Skin epidermis (tissue), 12 donors: Measurements from ENCODE around the gene RERG.

ENCODE experiments used
- H3K27ac ChIP-seq, 21 experiments: fragments of 200-600 bp; sonication (generic) in 11 of 21; one replicate each; pipeline ENCODE4 v1.5.0; 2020; ENCODE audit warnings: mild to moderate bottlenecking in 3 of 21, inconsistent platforms in 2 of 21, moderate library complexity in 2 of 21
- H3K4me3 ChIP-seq, 7 experiments: fragments of 200-600 bp; sonication (generic) in 2 of 7; one replicate each; pipeline ENCODE4 v1.5.0; 2020; ENCODE audit warnings: inconsistent platforms in 2 of 7, mild to moderate bottlenecking in 2 of 7, moderate library complexity in 1 of 7

The RERG gene

DNA sequence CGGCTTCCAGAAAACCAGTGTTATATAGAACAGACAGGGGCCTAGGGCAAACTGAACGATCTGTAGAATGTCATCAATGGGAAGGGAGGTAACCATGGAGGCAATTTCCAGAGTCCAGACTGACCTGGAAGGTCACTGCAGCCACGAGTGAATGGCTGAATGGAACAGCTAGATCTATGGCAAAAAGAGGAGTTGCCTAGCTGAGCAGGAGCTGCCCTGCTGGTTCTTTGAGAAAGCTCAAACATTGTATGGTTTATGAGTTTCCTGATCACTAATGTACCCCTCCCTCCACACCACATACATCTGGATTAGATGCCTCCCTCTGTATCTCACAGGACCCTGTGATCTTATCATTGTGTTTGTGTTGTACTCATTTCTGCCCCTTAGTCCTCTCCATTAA lies 1.0 kb upstream of the RERG start:
- H3K27ac ChIP-seq = no peak overlapping the region
- H3K4me3 ChIP-seq = no peak overlapping the region

DNA sequence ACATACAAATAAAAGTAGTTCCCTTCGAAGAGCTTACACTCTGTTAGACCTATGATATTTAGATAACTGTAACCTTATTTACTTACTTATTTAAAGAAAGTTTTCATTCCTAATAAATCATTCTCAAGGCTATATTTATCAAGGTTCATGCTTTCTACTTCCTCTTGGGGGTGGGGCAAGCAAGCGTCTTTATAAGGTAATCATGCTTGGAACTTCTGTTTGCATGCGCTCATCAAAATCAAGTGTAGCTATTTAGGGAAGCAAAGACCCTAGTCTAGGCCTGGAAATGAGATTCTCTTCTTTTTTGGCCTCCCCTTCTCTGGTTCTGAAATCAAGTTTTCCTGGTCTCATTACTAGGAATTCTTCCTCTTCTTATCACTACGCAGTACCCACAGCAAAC lies 766 bp downstream of the RERG start:
- Histone ChIP-seq H3K27ac (peak overlapping the region in 12 of 21 experiments; percentile 25 to 74 (median 66)), H3K4me3 (peak overlapping the region in 5 of 7 experiments; percentile 33 to 55 (median 43))

DNA sequence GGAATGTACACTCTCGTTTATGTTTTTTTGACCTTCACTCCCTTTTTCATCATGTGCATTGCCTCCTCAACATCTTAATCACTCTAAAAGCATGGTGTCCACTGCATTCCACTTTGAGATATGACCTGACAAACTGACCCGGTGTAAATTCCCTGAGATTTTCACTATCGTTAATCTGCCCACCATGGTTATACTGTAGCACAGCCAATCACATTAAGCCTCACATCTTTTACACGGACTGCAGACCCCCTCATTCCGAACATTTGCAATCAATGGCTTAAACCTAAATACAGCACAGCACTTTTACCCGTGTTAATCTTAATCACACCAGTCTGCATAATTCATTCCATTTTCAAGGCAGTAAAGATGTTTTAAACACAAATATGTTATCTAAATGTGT lies 2.4 kb downstream of the RERG start:
- no peak overlapping the region for H3K4me3 ChIP-seq
- peak overlapping the region in 2 of 21 experiments; percentile 14 to 20 for H3K27ac ChIP-seq

DNA sequence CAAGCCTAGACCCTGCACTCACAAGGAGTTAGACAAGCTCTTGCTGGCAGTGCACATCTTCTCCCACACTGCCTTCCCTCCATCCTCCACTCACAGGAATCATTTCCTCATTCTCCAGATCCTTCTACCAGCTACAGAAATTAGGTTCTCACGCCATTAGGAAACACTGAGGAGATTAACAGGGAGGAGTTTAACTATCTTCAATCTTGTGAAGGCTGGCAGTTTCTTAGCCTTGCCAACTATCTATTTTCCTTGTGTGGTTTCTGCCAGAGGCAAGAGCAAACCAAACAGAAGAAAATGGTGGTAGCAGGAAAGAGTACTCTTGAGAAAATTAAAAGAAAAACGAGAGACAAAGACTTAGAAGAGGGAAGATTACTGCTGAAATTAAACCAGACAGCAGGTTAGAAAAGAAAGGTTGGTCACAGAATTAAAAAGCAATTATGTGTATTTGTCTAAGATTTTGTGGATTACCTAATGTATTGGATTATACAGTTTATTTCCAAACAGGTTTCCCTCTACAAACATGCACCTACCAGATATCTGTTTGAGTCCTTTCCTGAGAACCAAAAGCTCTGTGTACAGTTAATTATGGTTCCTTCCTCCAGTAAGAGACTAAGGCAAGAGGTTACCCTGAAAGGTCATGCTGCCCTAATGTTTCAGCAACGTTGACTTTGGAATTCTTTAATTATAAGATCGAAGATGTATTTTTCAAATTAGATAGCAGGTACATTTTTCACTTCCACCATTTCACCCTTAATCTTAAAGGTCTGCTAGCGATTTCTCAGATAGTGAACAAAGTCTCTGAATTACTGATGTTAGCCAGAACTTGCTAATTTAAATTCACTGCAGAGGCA lies 5.0 kb downstream of the RERG start:
- H3K4me3 ChIP-seq = no peak overlapping the region
- peak overlapping the region in 10 of 21 experiments; percentile 2 to 55 (median 34) for H3K27ac ChIP-seq

DNA sequence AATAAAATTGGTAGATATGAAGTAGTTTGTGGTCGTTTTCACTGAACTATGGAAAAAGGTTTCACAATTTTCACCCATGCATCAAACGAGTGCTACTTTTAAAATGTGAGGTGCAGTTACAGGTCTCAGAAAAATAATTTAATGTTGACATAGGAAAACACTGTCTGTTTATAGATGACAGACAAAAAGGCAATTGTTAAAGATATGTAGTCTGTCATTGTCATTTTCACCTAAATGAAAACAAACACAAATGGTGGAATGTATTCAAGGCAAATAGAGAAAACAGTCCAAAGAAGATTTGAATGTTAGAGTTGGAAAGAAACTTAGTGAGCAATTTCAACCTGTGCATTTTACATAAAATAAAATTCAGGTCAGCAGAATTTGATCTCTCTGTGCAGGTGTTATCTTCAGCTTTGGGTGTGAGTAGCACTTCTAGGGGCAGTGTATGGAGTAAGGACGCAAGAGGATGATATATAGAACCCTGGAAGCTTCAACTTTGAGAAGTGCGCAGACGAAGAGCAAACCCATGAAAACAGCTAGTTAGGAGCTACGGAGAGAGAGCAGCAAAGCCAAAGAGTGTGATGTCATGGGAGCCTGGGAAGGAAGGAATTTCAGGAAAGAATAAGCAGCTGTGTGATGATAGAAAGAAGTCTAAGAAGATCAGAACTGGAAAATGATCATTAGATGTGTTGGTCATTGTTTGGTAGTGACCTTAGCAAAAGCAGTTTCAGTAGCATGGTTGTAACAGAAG lies 6.2 kb downstream of the RERG start:
- Histone ChIP-seq H3K4me3 (no peak overlapping the region), H3K27ac (peak overlapping the region in 5 of 21 experiments; percentile 11 to 55 (median 45))

DNA sequence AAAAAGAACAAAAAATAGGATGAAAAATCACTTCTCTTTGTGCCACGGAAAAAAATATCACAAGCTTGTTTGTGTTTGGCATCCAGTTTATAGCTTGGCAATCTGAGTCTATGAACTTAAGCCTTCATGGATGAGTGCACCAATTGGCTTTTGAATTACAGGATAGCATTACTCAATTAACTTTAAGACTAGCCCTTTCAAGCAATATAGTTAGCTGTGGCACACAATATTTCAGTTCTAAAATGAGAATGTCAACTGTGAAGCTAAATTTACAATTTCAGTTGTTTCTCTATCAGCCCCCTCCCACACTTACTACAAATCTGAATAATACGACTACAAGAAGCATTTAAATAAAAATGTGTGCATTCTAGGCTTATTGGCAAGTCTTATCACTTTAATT lies 8.3 kb downstream of the RERG start:
- Histone ChIP-seq H3K4me3 (no peak overlapping the region), H3K27ac (no peak overlapping the region)

DNA sequence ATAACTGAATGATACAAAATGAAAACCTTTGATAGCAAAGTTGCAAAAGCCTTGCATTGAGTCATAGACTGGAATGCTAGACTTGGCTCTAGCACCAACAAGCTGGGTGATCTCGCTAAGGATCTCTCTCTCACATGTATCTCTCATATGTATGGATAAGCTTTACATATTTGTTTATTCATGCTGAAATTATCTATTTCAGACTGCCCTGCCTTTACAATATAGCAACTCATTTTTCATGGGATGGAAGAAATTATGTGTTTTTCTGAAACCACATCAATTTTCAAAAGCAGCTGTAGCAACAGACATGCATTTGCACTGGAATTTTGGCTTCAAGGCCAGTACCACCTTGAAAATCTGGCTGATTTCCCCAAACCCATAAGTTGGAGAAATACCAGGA lies 11.4 kb downstream of the RERG start:
- no peak overlapping the region for H3K4me3 ChIP-seq
- H3K27ac ChIP-seq = peak overlapping the region in 7 of 21 experiments; percentile 1 to 63 (median 51)

DNA sequence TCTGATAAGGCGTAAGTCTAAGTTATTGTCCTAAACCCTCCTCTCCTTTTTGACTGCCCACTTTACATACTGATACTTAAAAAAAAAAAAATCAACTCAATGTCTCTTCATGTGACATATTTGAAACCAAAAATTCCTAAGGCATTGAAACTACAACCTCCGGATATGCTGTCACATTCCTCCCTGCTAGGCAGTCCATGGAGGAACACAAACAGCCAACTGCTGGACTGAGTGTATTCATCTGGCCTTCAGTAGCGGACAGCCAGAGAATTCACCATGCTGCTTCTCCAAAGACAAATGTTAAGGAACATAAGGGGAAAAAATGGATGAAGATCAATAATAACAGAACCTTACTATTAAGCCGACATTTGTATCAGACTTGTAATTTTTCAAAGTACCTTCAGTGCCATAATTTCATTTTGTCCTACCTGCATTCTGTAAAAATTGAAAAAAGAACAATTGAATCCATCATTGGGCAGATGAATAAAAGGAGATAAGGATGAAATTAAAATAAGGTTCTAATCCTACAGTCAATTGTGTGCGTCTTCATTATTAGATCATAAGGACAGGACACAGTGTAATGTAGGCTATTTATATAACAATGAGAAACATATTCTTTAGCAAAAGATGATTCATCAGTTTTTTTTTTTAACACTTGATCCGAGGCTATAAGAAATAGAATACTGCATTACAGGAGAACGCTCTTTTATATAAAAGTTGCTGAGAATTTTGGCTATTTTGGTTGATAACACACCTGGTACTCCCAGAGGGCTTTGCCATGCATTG lies 12.2 kb downstream of the RERG start:
- Histone ChIP-seq H3K27ac (peak overlapping the region in 13 of 21 experiments; percentile 1 to 63 (median 33)), H3K4me3 (no peak overlapping the region)

DNA sequence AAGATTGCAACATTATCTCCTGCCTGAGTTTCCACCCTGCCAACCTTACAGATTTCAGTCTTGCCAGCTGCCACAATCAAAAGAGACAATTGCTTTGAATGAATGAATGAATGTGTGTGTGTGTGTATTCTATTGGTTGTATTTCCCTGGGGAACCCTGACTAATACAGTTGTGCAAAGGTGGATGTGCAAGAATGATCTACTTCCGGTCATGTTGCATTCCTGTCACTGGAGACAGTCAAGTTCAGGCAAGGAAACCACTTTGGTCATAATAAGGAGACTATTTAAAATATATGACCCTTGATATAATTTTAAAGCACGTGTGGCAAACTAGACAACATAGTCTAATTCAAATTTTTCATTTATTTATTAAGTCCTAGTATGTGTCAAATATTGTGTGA lies 13.1 kb downstream of the RERG start:
- no peak overlapping the region for H3K4me3 ChIP-seq
- H3K27ac ChIP-seq = peak overlapping the region in 5 of 21 experiments; percentile 31 to 61 (median 33)

DNA sequence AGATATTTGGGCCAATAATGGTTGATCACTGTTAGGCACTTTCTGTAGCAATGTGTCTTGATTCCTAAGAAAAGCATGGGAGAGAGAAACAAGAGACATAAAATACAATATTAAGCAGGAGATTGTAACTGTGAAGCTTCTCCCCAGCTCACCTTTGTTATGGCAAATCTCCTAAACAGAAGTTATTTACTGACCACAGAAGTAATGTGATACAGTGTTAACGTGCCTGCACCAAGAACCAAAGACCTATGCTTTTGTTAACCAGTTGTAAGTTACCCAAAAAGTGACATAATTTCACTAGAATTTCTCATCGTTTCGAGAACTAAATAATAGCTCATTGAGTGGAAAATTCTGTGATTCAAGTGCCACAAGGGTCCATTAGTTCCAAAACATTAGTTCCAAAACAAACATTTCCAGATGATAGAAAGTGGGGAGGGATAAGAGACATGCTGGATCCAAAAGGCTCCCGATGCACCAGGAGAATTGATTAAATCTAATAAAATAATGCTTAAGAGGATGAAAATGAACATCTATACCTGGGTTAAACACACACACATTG lies 14.3 kb downstream of the RERG start:
- no peak overlapping the region for H3K4me3 ChIP-seq
- peak overlapping the region in 5 of 21 experiments; percentile 12 to 40 (median 30) for H3K27ac ChIP-seq

DNA sequence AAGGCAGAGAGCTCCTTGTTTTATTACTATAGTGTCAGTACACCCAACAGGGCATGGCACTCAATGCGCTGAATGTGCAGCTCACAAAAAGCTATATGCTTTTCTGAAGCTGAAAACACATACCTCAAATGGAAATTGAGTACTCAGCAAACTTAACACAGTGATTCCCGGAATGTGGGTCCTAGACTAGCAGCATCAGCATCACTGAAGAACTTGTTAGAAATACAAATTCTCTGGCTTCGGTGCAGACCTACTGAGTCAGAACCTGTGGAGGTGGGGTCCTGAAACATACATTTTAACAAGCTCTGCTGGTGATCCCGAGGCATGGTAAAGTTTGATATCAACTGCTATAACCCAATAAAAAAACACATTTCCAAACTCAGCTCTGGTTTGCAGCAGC lies 14.9 kb downstream of the RERG start:
- Histone ChIP-seq H3K4me3 (no peak overlapping the region), H3K27ac (peak overlapping the region in 4 of 21 experiments; percentile 3 to 40 (median 8))

DNA sequence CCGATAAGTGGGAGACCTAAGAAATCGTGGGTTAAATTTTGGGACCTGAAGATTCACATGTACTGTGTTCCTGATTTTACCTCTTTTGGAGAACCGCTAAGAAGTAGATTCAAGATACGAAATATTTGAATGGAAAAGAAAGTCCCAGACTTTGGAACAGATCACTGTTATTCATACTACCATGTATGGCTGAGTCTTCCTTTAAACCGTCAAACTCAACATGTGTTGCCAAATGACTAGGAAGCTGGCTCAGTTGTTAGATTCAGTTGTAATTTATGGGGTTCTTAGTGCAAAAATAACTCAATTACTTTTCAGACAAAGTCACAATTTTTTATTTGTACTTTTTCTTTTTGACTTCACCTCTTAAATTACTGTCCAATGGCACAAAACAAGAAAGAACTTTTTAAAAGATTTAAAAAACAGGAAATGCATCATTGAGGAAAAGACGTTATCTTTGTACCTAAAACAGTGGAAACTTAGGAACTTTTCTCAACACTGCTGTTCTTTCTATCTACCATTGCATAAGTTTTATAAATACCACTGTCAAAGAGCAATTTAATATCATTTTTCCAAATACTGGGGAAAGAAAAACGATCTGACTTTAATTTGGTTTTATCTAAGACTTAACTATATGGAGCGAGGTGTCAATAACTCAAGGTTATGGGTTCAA lies 15.7 kb downstream of the RERG start:
- Histone ChIP-seq H3K4me3 (no peak overlapping the region), H3K27ac (peak overlapping the region in 3 of 21 experiments; percentile 3 to 39 (median 12))

DNA sequence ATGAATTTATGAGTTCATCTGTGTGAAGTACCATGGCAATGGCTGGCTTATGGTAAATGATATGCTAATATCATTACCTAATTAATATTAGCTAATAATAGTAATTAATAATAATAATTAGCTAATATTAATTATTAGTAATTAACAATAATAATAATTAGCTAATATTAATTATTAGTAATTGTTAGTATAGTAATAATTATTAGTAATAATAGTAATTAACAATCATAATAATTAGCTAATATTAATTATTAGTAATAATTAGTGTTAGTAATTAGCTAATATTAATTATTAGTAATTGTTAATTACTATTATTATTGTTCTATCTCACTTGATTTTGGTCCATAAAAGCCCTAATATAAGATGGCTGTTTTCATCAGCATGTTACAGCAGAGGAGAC lies 19.8 kb downstream of the RERG start:
- no peak overlapping the region for H3K4me3 ChIP-seq
- no peak overlapping the region for H3K27ac ChIP-seq

DNA sequence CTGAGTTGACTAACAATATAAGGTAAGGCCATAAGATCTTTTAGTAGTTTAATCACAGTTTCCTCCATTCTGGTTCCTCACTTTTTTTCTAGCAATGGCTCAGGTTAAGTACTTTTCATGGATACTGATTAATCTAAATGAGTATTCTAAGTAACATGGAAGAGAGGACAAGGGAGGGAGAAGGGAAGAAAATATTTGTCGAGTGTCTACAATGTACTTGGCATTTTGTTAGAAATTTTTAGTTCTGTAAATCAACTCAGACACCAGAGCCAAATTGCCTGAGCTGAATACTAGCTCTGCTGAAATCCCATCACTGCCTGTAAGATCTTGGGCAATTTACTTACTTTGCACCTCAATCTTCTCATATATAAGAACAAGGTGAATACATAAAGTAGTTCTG lies 20.2 kb downstream of the RERG start:
- no peak overlapping the region for H3K4me3 ChIP-seq
- peak overlapping the region in 1 of 21 experiments; percentile 30 for H3K27ac ChIP-seq

DNA sequence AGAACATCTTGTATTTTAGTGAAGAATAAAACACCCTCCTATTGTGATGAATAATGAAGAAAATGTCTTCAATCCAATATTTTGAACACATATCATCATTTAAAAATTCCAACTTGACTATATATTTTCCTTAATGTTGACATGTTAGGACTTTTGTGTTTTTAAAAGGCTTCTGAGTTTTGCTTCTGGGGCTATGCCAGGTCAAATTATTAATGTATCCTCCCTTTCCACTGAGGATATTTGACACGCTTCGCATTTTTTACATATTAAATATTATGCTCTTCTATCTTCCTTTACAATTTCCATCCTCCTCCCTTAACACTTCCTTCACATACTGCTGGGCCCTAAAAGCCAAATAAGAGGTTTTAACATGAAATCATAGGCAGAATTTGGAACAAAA lies 20.6 kb downstream of the RERG start:
- H3K4me3 ChIP-seq = no peak overlapping the region
- H3K27ac ChIP-seq = peak overlapping the region in 1 of 21 experiments; percentile 30

DNA sequence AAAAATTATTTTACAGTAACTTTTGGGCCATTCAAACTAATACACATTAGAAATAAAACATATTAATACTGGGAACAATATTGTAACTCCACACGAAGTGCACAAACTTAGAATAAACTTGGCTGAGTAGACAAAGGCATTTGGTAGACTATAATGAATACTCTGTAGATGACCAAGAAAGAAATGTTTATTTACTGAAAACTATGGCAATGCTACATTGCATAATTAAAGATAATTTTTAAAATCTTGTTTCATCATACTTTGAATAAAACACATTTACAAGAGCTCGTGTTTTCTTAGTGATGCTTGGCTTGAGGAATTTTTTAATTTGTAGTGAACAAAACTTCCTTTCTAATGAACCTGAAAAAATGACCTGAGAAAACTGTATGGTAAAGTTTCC lies 21.3 kb downstream of the RERG start:
- Histone ChIP-seq H3K27ac (no peak overlapping the region), H3K4me3 (no peak overlapping the region)

DNA sequence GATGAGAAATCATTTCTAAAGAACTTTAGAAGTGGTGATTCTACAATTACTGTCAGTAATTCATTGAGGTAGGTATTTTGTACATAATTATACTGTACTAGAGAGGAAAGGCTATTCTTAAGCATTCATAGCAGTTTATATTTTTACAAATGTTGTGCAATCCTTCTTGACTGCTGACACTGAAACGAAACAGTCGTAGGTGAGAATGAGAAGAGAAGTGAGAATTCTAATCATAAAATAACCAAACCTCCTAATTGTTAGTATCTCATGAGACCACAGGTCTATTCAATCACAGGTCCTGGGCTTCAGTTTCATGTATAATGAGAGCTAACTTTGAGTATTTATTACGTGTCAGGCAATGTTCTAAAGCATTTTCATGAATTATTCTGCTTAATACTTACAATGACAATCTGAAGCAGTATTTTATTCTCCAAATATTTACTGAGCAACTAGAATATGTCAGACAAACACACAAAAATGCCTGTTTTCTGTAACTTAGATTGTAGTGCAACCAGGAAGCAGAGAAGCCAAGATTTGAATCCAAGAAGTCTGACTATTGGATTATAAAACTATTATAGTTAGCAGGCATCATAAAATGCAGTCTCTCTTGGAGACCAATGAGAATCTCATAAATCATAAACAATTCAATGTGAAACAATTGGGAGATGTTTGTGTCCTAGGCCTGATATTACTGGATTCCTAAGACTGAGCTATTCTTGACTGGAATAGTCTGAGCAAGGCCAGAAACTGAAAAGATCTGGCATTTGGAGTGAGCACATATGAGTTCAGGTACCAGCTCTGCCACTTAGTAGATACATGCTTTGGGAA lies 24.3 kb downstream of the RERG start:
- Histone ChIP-seq H3K4me3 (no peak overlapping the region), H3K27ac (peak overlapping the region in 7 of 21 experiments; percentile 8 to 64 (median 49))

DNA sequence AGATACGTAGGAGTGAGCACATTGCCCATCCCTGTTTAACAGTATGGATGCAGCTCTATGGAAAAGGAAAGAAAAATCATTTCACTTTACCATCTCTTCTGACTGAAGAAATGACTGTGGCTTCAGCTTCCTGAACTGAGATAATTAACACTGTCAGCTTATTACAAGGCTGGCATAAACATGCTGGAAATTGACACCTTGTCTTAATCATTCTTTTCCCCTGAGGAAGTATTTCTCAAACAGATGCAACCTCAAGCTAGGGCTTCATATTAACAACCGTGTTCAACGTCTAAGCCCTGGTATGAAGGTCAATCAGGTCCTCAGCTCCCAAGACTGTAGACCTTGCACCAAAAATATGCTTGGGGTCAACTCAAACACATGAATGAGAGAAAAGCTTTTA lies 25.0 kb downstream of the RERG start:
- Histone ChIP-seq H3K27ac (peak overlapping the region in 9 of 21 experiments; percentile 8 to 64 (median 43)), H3K4me3 (no peak overlapping the region)
